ENCODE measurements around the gene PHETA1.
"Not testable (repeated sequence)": the region's sequence is repeated elsewhere in the genome, so short reads cannot be mapped to it uniquely, and the experiment has no call there.

PHETA1 gene

GRCh38 chr12:111353026-111353425 is 15.9 kb downstream of the PHETA1 start:
- TF ChIP-seq POLR2A (IDR thresholded peaks at IDR 0.05; ENCODE audit: low read depth, low read length) (no peak), TAF1 (IDR thresholded peaks at IDR 0.05; ENCODE audit: borderline replicate concordance, low read depth, low read length) (no peak), POLR2AphosphoS5 (IDR thresholded peaks at IDR 0.05; ENCODE audit: low read depth, low read length) (no peak)
- DNase-seq (ENCODE audit: insufficient read length): no peak
- FAIRE-seq: no peak

GRCh38 chr12:111352296-111352993 is 16.4 kb downstream of the PHETA1 start:
- TF ChIP-seq POLR2AphosphoS5 (IDR thresholded peaks at IDR 0.05; ENCODE audit: low read depth, low read length) (no peak), POLR2A (IDR thresholded peaks at IDR 0.05; ENCODE audit: low read depth, low read length) (no peak), TAF1 (IDR thresholded peaks at IDR 0.05; ENCODE audit: borderline replicate concordance, low read depth, low read length) (no peak)
- FAIRE-seq: no peak
- no peak for DNase-seq (ENCODE audit: insufficient read length)

- no peak for DNase-seq (ENCODE audit: insufficient read length)
- TF ChIP-seq POLR2A (IDR thresholded peaks at IDR 0.05; ENCODE audit: low read depth, low read length) (no peak), TAF1 (IDR thresholded peaks at IDR 0.05; ENCODE audit: borderline replicate concordance, low read depth, low read length) (no peak), POLR2AphosphoS5 (IDR thresholded peaks at IDR 0.05; ENCODE audit: low read depth, low read length) (no peak)
- FAIRE-seq: no peak
Observed at GRCh38 chr12:111351026-111351425, 17.9 kb downstream of the PHETA1 start.

GRCh38 chr12:111349748-111350520 is 19.0 kb downstream of the PHETA1 start:
- FAIRE-seq: no peak
- no peak for TF ChIP-seq TAF1 (IDR thresholded peaks at IDR 0.05; ENCODE audit: borderline replicate concordance, low read depth, low read length)
- TF ChIP-seq POLR2A (IDR thresholded peaks at IDR 0.05; ENCODE audit: low read depth, low read length): no peak
- no peak for TF ChIP-seq POLR2AphosphoS5 (IDR thresholded peaks at IDR 0.05; ENCODE audit: low read depth, low read length)
- DNase-seq (ENCODE audit: insufficient read length): no peak

GRCh38 chr12:111349101-111349747 is 19.7 kb downstream of the PHETA1 start:
- no peak for DNase-seq (ENCODE audit: insufficient read length)
- no peak for TF ChIP-seq POLR2A (IDR thresholded peaks at IDR 0.05; ENCODE audit: low read depth, low read length)
- no peak for TF ChIP-seq TAF1 (IDR thresholded peaks at IDR 0.05; ENCODE audit: borderline replicate concordance, low read depth, low read length)
- no peak for TF ChIP-seq POLR2AphosphoS5 (IDR thresholded peaks at IDR 0.05; ENCODE audit: low read depth, low read length)
- FAIRE-seq: no peak

GRCh38 chr12:111347891-111348644 is 20.8 kb downstream of the PHETA1 start:
- DNase-seq (ENCODE audit: insufficient read length) (no peak), FAIRE-seq (no peak)
- no peak for TF ChIP-seq POLR2AphosphoS5 (IDR thresholded peaks at IDR 0.05; ENCODE audit: low read depth, low read length)
- TF ChIP-seq TAF1 (IDR thresholded peaks at IDR 0.05; ENCODE audit: borderline replicate concordance, low read depth, low read length): no peak
- TF ChIP-seq POLR2A (IDR thresholded peaks at IDR 0.05; ENCODE audit: low read depth, low read length): no peak

- no peak for FAIRE-seq
- no peak for DNase-seq (ENCODE audit: insufficient read length)
- TF ChIP-seq TAF1 (IDR thresholded peaks at IDR 0.05; ENCODE audit: borderline replicate concordance, low read depth, low read length) (no peak), POLR2AphosphoS5 (IDR thresholded peaks at IDR 0.05; ENCODE audit: low read depth, low read length) (no peak), POLR2A (IDR thresholded peaks at IDR 0.05; ENCODE audit: low read depth, low read length) (no peak)
Observed at GRCh38 chr12:111344254-111344875, 24.5 kb downstream of the PHETA1 start.

GRCh38 chr12:111343181-111343580 is 25.7 kb downstream of the PHETA1 start:
- FAIRE-seq: no peak

GRCh38 chr12:111342376-111342775 is 26.5 kb downstream of the PHETA1 start:
- TF ChIP-seq POLR2AphosphoS5 (IDR thresholded peaks at IDR 0.05; ENCODE audit: low read depth, low read length) (no peak), TAF1 (IDR thresholded peaks at IDR 0.05; ENCODE audit: borderline replicate concordance, low read depth, low read length) (no peak), POLR2A (IDR thresholded peaks at IDR 0.05; ENCODE audit: low read depth, low read length) (no peak)
- no peak for FAIRE-seq
- DNase-seq (ENCODE audit: insufficient read length): no peak

More at GRCh38 chr12:111343181-111343580, 25.7 kb downstream of the PHETA1 start:
- TF ChIP-seq TAF1 (IDR thresholded peaks at IDR 0.05; ENCODE audit: borderline replicate concordance, low read depth, low read length) (no peak), POLR2AphosphoS5 (IDR thresholded peaks at IDR 0.05; ENCODE audit: low read depth, low read length) (no peak), POLR2A (IDR thresholded peaks at IDR 0.05; ENCODE audit: low read depth, low read length) (no peak)
- DNase-seq (ENCODE audit: insufficient read length): no peak

GRCh38 chr12:111341426-111342065 is 27.3 kb downstream of the PHETA1 start:
- TF ChIP-seq TAF1 (IDR thresholded peaks at IDR 0.05; ENCODE audit: borderline replicate concordance, low read depth, low read length) (no peak), POLR2A (IDR thresholded peaks at IDR 0.05; ENCODE audit: low read depth, low read length) (no peak), POLR2AphosphoS5 (IDR thresholded peaks at IDR 0.05; ENCODE audit: low read depth, low read length) (no peak)
- no peak for DNase-seq (ENCODE audit: insufficient read length)
- FAIRE-seq: no peak

- not testable (repeated sequence) for DNase-seq (ENCODE audit: insufficient read length); FAIRE-seq
Observed at GRCh38 chr12:111340680-111341079, 28.2 kb downstream of the PHETA1 start.
